ENCODE results near the gene DCANP1. TPM values are rescaled to one million over a fixed set of nuclear protein-coding genes. Genes with fewer than 3 reads are reported as not detected.

Gene DCANP1
- polyA plus RNA-seq, 2 of the 4 experiments (the other 2 are of a cell fraction), result not detected

DNA sequence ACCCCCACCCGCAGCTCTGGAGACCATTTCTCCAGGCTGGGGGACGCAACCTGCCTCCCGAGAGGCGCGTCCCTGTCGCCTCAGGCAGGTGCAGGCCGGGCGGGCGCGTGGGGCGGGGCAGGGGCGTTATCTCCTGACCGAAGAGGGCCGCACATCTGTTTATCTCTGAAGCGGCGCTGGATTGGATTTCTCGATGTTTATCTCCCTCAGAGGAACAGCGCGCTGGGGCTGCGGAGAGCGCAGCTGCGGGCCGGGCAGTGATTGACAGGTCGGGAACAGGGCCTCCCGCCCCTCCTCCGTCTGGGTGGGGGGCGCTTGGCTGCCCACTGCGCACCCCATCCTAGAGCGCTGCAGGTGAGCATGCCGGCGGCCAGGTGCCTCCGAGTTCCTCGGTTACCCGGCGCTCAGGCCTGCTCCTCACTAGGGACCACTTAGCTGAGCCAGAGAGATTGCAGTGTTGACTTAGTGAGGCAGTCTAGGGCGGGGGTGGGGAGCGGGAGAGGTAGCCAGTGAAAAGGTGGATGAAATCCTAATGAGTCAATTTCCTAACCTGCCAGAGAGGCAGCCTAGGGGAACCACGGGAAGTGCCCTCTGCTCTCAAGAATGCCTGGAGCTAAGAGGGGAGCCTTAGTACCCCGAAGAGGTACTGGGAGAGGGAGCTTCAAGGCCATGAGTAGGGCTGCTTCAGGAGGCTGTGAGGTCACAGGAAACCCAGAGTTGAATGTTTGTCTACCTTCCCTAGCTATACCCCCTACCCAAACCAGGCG lies 44.6 kb upstream of the DCANP1 start:
- H3K4me1 ChIP-seq, result peaks cover 31% of the 10 kb centered on the region
- ChIA-PET POLR2A (no interaction called here), CTCF (interaction anchor here (0.6 to 6.1 kb wide), 6 partner anchors 9 to 218 kb away, joined by 3 to 43 read pairs (median 3); no protein-coding TSS in a partner anchor)
- no peak overlapping the region for H3K4me2 ChIP-seq
- peak overlapping the region in 1 of 2 experiments; percentile 49; a peak in 2 of 6 replicates for H3K27ac ChIP-seq
- FAIRE-seq (no peak), ATAC-seq (no peak), DNase-seq (ENCODE audit: low read depth in 1 of 2, low spot score in 1 of 2) (no peak)
- WGBS (ENCODE audit: missing lambda C conversion rate), result 78% methylated on average over 17 of the region's 40 CpGs
- no peak overlapping the region for H3K4me3 ChIP-seq
- TF ChIP-seq ZNF302 (CRISPR knock-in tag; IDR thresholded peaks at IDR 0.05), result no peak
- TF ChIP-seq RAD21 (conservative IDR thresholded peaks at IDR 0.05 in 1 of 2, IDR thresholded peaks at IDR 0.05 in 1 of 2), result no peak
- TF ChIP-seq, protein P1, sequence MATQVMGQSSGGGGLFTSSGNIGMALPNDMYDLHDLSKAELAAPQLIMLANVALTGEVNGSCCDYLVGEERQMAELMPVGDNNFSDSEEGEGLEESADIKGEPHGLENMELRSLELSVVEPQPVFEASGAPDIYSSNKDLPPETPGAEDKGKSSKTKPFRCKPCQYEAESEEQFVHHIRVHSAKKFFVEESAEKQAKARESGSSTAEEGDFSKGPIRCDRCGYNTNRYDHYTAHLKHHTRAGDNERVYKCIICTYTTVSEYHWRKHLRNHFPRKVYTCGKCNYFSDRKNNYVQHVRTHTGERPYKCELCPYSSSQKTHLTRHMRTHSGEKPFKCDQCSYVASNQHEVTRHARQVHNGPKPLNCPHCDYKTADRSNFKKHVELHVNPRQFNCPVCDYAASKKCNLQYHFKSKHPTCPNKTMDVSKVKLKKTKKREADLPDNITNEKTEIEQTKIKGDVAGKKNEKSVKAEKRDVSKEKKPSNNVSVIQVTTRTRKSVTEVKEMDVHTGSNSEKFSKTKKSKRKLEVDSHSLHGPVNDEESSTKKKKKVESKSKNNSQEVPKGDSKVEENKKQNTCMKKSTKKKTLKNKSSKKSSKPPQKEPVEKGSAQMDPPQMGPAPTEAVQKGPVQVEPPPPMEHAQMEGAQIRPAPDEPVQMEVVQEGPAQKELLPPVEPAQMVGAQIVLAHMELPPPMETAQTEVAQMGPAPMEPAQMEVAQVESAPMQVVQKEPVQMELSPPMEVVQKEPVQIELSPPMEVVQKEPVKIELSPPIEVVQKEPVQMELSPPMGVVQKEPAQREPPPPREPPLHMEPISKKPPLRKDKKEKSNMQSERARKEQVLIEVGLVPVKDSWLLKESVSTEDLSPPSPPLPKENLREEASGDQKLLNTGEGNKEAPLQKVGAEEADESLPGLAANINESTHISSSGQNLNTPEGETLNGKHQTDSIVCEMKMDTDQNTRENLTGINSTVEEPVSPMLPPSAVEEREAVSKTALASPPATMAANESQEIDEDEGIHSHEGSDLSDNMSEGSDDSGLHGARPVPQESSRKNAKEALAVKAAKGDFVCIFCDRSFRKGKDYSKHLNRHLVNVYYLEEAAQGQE (IDR thresholded peaks at IDR 0.05), result no peak
- TF ChIP-seq, protein P2, sequence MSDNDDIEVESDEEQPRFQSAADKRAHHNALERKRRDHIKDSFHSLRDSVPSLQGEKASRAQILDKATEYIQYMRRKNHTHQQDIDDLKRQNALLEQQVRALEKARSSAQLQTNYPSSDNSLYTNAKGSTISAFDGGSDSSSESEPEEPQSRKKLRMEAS (IDR thresholded peaks at IDR 0.05), result no peak
- no peak for TF ChIP-seq HEYL (CRISPR knock-in tag; IDR thresholded peaks at IDR 0.05)
- TF ChIP-seq, protein P3, sequence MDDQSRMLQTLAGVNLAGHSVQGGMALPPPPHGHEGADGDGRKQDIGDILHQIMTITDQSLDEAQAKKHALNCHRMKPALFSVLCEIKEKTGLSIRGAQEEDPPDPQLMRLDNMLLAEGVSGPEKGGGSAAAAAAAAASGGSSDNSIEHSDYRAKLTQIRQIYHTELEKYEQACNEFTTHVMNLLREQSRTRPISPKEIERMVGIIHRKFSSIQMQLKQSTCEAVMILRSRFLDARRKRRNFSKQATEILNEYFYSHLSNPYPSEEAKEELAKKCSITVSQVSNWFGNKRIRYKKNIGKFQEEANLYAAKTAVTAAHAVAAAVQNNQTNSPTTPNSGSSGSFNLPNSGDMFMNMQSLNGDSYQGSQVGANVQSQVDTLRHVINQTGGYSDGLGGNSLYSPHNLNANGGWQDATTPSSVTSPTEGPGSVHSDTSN (IDR thresholded peaks at IDR 0.05), result no peak
- no peak for TF ChIP-seq GATA3 (IDR thresholded peaks at IDR 0.05; ENCODE audit: borderline replicate concordance)
- no peak for TF ChIP-seq CHD2 (IDR thresholded peaks at IDR 0.05; ENCODE audit: low read length, partially characterized antibody)
- H3K9me3 ChIP-seq, result no peaks in the 10 kb centered on the region

DNA sequence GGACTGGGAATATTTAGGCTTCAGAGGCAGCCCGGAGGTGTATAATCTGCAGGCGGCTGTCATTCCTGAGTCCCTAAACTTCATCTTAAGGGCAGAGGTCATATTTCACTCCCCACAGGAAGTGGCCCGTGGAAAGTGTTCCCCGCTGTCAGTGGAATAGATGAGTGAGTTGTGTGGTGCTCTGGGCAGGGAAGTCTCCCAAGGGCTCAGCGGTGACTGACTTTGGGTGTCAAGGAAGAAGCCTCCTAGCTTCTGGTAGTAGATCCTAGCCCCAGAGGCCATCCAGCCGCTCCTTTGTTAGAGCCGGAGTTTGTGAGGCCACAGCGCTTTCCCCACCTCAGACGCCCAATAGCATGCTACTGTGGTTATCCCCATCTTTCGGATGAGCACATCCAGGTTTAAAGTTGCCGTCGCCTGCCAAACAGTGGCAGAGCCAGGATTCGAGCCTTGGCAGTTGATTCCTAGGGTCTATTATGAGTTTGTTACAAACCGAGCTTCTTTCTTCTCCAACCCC lies 43.9 kb upstream of the DCANP1 start:
- CTCF ChIA-PET, result interaction anchor here (0.9 to 6.1 kb wide), 7 partner anchors 9 to 219 kb away, joined by 3 to 43 read pairs (median 3); no protein-coding TSS in a partner anchor
- POLR2A ChIA-PET, result no interaction called here
- no peaks in the 10 kb centered on the region for H3K9me3 ChIP-seq

DNA sequence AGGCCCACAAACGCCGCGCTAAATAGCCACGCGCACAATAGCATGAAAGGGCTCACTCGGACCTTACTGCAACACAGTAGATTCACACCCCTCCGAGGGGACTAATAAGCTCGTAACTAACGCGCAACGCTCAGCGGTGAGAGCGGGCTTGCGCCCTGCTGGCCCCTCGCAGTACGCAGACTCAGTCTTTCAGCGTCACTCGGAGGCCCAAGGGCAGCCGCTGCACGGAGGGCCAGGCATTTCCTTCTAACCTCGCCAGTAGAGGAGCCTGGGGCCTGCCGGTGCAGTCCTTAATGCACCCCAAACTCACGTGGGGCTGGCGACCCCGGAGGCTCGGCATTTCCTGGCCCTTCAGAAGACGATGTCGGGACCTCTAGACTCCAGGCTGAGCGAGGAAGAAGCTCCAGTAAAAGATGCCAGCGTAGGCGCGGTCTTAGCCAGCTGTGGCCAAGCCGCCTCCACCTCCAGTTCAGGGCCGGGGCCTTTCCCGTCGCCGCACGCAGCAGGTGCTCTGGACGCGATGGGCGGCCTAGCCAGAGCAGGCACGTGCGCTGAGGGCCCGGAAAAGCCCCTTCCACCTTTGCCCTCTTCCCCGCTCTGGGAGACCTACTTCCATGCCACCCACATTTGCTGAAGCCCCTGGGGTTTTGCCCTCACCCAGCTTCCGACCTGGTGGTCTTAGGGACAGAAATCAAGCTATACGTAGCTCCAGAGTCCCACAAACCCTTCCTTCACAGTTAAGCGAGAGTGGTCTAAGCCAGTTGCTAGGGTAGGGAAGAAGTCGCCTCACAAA lies 43.3 kb upstream of the DCANP1 start:
- Histone ChIP-seq H3K9me3 (no peaks in the 10 kb centered on the region), H3K27ac (no peak overlapping the region), H3K4me1 (peaks cover 31% of the 10 kb centered on the region), H3K4me3 (no peak overlapping the region), H3K4me2 (no peak overlapping the region)
- CTCF ChIA-PET, result interaction anchor here (0.9 to 6.1 kb wide), 5 partner anchors 25 to 220 kb away, joined by 3 to 43 read pairs (median 3); no protein-coding TSS in a partner anchor
- no peak for TF ChIP-seq POLR2A (IDR thresholded peaks at IDR 0.05; ENCODE audit: low read length)
- TF ChIP-seq SMC3 (IDR thresholded peaks at IDR 0.05), result no peak
- TF ChIP-seq BHLHE40 (IDR thresholded peaks at IDR 0.05; ENCODE audit: low read depth, low read length), result no peak
- TF ChIP-seq RAD21 (conservative IDR thresholded peaks at IDR 0.05 in 1 of 2, IDR thresholded peaks at IDR 0.05 in 1 of 2), result no peak
- TF ChIP-seq CHD2 (IDR thresholded peaks at IDR 0.05; ENCODE audit: low read length, partially characterized antibody), result no peak
- no peak for TF ChIP-seq SREBF2 (IDR thresholded peaks at IDR 0.05)
- DNase-seq (ENCODE audit: low read depth in 1 of 2, low spot score in 1 of 2) (no peak), FAIRE-seq (no peak), ATAC-seq (no peak)
- POLR2A ChIA-PET, result no interaction called here
- WGBS (ENCODE audit: missing lambda C conversion rate), result 96% methylated on average over 46 of the region's 49 CpGs

More for the DNA sequence above, 43.9 kb upstream of the DCANP1 start:
- no peak overlapping the region for H3K4me3 ChIP-seq
- DNase-seq (ENCODE audit: low read depth in 1 of 2, low spot score in 1 of 2) (no peak), ATAC-seq (no peak), FAIRE-seq (no peak)
- H3K27ac ChIP-seq, result no peak overlapping the region
- no peak overlapping the region for H3K4me2 ChIP-seq
- peaks cover 31% of the 10 kb centered on the region for H3K4me1 ChIP-seq
- TF ChIP-seq, protein P4, sequence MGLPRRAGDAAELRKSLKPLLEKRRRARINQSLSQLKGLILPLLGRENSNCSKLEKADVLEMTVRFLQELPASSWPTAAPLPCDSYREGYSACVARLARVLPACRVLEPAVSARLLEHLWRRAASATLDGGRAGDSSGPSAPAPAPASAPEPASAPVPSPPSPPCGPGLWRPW (IDR thresholded peaks at IDR 0.05), result no peak
- TF ChIP-seq HEYL (CRISPR knock-in tag; IDR thresholded peaks at IDR 0.05) (no peak), EP300 (IDR thresholded peaks at IDR 0.05) (no peak), GATA3 (IDR thresholded peaks at IDR 0.05; ENCODE audit: borderline replicate concordance) (no peak), BHLHE40 (IDR thresholded peaks at IDR 0.05; ENCODE audit: low read depth, low read length) (no peak)
- TF ChIP-seq, protein P5, sequence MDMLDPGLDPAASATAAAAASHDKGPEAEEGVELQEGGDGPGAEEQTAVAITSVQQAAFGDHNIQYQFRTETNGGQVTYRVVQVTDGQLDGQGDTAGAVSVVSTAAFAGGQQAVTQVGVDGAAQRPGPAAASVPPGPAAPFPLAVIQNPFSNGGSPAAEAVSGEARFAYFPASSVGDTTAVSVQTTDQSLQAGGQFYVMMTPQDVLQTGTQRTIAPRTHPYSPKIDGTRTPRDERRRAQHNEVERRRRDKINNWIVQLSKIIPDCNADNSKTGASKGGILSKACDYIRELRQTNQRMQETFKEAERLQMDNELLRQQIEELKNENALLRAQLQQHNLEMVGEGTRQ (IDR thresholded peaks at IDR 0.05), result no peak
- 92% methylated on average over 14 of the region's 14 CpGs for WGBS (ENCODE audit: missing lambda C conversion rate)
